ENCODE results near the gene IDH3G. TPM values are rescaled to one million over a fixed set of nuclear protein-coding genes. Genes with fewer than 3 reads are reported as not detected.

IDH3G gene
- polyA plus RNA-seq, 3 donors, result 115 to 201 (median 130) TPM

DNA sequence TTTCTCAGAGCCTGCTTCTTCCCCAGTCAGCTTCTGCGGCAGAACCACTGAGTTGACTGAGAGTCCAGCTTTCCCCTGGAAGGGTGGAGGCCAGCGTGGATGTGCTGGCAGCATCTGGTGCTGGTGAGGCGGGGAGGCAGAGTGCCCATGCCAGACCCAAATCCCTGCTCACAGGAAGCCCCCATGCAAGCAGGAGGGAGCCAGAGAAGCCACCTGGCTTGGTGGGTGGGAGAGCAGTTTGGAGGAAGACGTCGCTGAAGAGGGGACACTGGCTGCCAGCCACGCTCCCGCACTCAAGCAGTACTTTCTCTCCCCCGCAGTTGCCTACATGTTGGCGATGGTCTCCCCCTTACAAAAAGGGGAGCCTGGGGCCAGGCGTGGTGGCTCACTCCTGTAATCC lies 30.2 kb upstream of the IDH3G start:
- H3K27me3 Mint-ChIP-seq (ENCODE audit: low read depth in 3 of 3), result peaks cover 46 to 87% (median 87%) of the 10 kb centered on the region in 3 donors
- H3K4me1 Mint-ChIP-seq, result peaks cover 3% of the 10 kb centered on the region
- TF ChIP-seq, protein P1, sequence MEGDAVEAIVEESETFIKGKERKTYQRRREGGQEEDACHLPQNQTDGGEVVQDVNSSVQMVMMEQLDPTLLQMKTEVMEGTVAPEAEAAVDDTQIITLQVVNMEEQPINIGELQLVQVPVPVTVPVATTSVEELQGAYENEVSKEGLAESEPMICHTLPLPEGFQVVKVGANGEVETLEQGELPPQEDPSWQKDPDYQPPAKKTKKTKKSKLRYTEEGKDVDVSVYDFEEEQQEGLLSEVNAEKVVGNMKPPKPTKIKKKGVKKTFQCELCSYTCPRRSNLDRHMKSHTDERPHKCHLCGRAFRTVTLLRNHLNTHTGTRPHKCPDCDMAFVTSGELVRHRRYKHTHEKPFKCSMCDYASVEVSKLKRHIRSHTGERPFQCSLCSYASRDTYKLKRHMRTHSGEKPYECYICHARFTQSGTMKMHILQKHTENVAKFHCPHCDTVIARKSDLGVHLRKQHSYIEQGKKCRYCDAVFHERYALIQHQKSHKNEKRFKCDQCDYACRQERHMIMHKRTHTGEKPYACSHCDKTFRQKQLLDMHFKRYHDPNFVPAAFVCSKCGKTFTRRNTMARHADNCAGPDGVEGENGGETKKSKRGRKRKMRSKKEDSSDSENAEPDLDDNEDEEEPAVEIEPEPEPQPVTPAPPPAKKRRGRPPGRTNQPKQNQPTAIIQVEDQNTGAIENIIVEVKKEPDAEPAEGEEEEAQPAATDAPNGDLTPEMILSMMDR (IDR thresholded peaks at IDR 0.05), result no peak
- Histone ChIP-seq H2AFZ (ENCODE audit: insufficient read depth, low read depth, low read length, poor library complexity, severe bottlenecking) (no peak overlapping the region), H3K4me2 (replicated peaks; ENCODE audit: extremely low read depth, low read length, poor library complexity, severe bottlenecking) (no peak overlapping the region), H3K9me3 (replicated peaks in 1 of 2; ENCODE audit: control insufficient read depth in 1 of 2, insufficient read depth in 1 of 2, low read length in 2 of 2) (peaks cover 0 to 12% of the 10 kb centered on the region in 2 donors), H3K36me3 (replicated peaks in 1 of 2; ENCODE audit: control insufficient read depth in 1 of 2, insufficient read depth in 2 of 2, low read length in 2 of 2) (no peaks in the 10 kb centered on the region), H4K20me1 (ENCODE audit: insufficient read depth, low read length) (no peaks in the 10 kb centered on the region), H3K79me2 (ENCODE audit: insufficient read depth, low read length) (no peaks in the 10 kb centered on the region), H3K9ac (ENCODE audit: insufficient read depth, low read length, poor library complexity, severe bottlenecking) (no peak overlapping the region), H3K4me1 (ENCODE audit: control insufficient read depth in 1 of 2, insufficient read depth in 2 of 2, low read length in 2 of 2) (peaks cover under 1 to 2% of the 10 kb centered on the region in 2 donors), H3K27me3 (ENCODE audit: control insufficient read depth in 2 of 2, insufficient read depth in 2 of 2, low read length in 2 of 2) (peaks cover 44 to 72% of the 10 kb centered on the region in 2 donors), H3K4me3 (replicated peaks in 1 of 3; ENCODE audit: low read depth in 2 of 3, low read length in 3 of 3) (no peak overlapping the region), H3K27ac (ENCODE audit: low read depth in 1 of 2, low read length in 2 of 2) (no peak overlapping the region)
- H3K9me3 Mint-ChIP-seq, result peaks cover 0 to 13% (median 8%) of the 10 kb centered on the region in 7 donors
- no peaks in the 10 kb centered on the region for H3K36me3 Mint-ChIP-seq
- no peak for DNase-seq
- no peak overlapping the region for H3K27ac Mint-ChIP-seq
- intact Hi-C loops (cut with micrococcal nuclease), result no loop called here
- H3K4me3 Mint-ChIP-seq, result peak overlapping the region in 1 of 2 donors; percentile 26
- WGBS (ENCODE audit: insufficient coverage), result 80% methylated on average over 1 of the region's 10 CpGs

DNA sequence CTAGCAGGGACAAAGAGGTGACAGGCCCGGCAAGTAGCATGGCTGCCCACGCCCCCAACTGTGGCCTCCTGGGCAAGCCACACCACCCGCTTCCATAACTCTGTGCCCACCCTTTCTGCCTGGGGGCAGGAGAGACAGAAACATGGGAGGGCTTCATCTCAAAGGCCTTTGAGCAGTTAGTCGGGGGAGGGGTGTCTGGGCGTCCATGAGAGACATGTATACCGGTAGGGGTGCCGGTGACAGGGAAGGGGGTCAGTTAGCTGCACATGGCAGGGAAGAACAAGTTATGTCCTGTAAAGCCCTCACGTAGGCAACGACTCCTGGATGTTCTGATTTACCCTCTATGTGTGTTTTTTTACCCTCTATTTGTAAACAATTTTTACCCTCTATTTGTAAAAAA lies 26.9 kb upstream of the IDH3G start:
- intact Hi-C loops (cut with micrococcal nuclease), result no loop called here
- Mint-ChIP-seq H3K4me3 (peak overlapping the region in 1 of 2 donors; percentile 46), H3K27me3 (ENCODE audit: low read depth in 3 of 3) (peaks cover 41 to 88% (median 87%) of the 10 kb centered on the region in 3 donors)

More for the DNA sequence above, 26.9 kb upstream of the IDH3G start:
- TF ChIP-seq, protein P1 (IDR thresholded peaks at IDR 0.05), result no peak
- H3K4me1 ChIP-seq (ENCODE audit: control insufficient read depth in 1 of 2, insufficient read depth in 2 of 2, low read length in 2 of 2), result peaks cover 3 to 10% of the 10 kb centered on the region in 2 donors
- Mint-ChIP-seq H3K27ac (no peak overlapping the region), H3K36me3 (no peaks in the 10 kb centered on the region), H3K4me1 (peaks cover 9% of the 10 kb centered on the region), H3K9me3 (peaks cover 0 to 13% (median 0%) of the 10 kb centered on the region in 7 donors)
- H3K9ac ChIP-seq (ENCODE audit: insufficient read depth, low read length, poor library complexity, severe bottlenecking), result no peak overlapping the region
- no peak overlapping the region for H2AFZ ChIP-seq (ENCODE audit: insufficient read depth, low read depth, low read length, poor library complexity, severe bottlenecking)
- no peaks in the 10 kb centered on the region for H3K79me2 ChIP-seq (ENCODE audit: insufficient read depth, low read length)
- H3K27ac ChIP-seq (ENCODE audit: low read depth in 1 of 2, low read length in 2 of 2), result no peak overlapping the region
- H3K4me3 ChIP-seq (replicated peaks in 1 of 3; ENCODE audit: low read depth in 2 of 3, low read length in 3 of 3), result no peak overlapping the region
- H3K36me3 ChIP-seq (replicated peaks in 1 of 2; ENCODE audit: control insufficient read depth in 1 of 2, insufficient read depth in 2 of 2, low read length in 2 of 2), result no peaks in the 10 kb centered on the region
- WGBS (ENCODE audit: insufficient coverage), result 100% methylated on average over 2 of the region's 9 CpGs
- H3K9me3 ChIP-seq (replicated peaks in 1 of 2; ENCODE audit: control insufficient read depth in 1 of 2, insufficient read depth in 1 of 2, low read length in 2 of 2), result peaks cover 0 to 5% of the 10 kb centered on the region in 2 donors
- peaks cover 27 to 64% of the 10 kb centered on the region in 2 donors for H3K27me3 ChIP-seq (ENCODE audit: control insufficient read depth in 2 of 2, insufficient read depth in 2 of 2, low read length in 2 of 2)
- H4K20me1 ChIP-seq (ENCODE audit: insufficient read depth, low read length), result no peaks in the 10 kb centered on the region
- no peak for DNase-seq
- no peak overlapping the region for H3K4me2 ChIP-seq (replicated peaks; ENCODE audit: extremely low read depth, low read length, poor library complexity, severe bottlenecking)
